K562 (cell line): ENCODE results near the gene GLMP. TPM values are rescaled to one million over a fixed set of nuclear protein-coding genes. Genes with fewer than 3 reads are reported as not detected.

Experiments
- ATAC-seq: fragments of 200-7000 bp; cut with Tn5 transposase; 3 replicates; pipeline ENCODE4 v1.9.1; 2020; ENCODE audit warnings: moderate library complexity
- BruUV-seq: library from RNA; stranded (reverse); fragments of 400-500 nt; replicated peaks from 2 replicates; lab custom pipeline; 2021; lab: Mats Ljungman, UMichigan
- CTCF ChIA-PET: fragments of 300-600 bp; formaldehyde crosslinking; extraction: SDS; loops from one replicate; lab custom pipeline; 2021; ENCODE audit warnings: low intra/inter-chr PET ratio; lab: Yijun Ruan, JAX
- POLR2A ChIA-PET: fragments of 300-600, 350-650 bp; sonication (Branson Sonifier 250); formaldehyde crosslinking; extraction: SDS; loops from one replicate; lab custom pipeline; 2021; ENCODE audit warnings: antibody characterized with exemption, inconsistent platforms; lab: Yijun Ruan, JAX
- DNase-seq, 4 experiments: peaks; one replicate each; pipeline versions ENCODE4 v3.0.0 to v3.0.0-alpha.2; 2011 to 2018; ENCODE audit warnings: low spot score in 3 of 4, mixed read lengths in 3 of 4; ENCODE audit errors: extremely low read depth in 1 of 4
- FAIRE-seq: peaks from 2 replicates; lab custom pipeline; 2011; peaks lifted over from hg19 to GRCh38; lab: Jason Lieb, UNC
- H2AFZ ChIP-seq: 2 replicates; pipeline ENCODE4 v1.6.0; 2011; ENCODE audit warnings: low read depth, low read length, control low read depth, inconsistent platforms
- H3K27ac ChIP-seq: fragments of 200-600 bp; 3 replicates; pipeline ENCODE4 v1.8.0; 2011; ENCODE audit warnings: low read depth, mild to moderate bottlenecking, control low read depth, inconsistent platforms, low read length, moderate library complexity, mixed read lengths; ENCODE audit errors: extremely low read depth
- H3K27me3 ChIP-seq, 2 experiments: fragments of 300-600 bp in 1 of 2; 2 replicates in 1 of 2; 3 replicates in 1 of 2; pipeline versions ENCODE4 v1.6.0 to v1.8.0; 2011; ENCODE audit warnings: inconsistent platforms in 2 of 2, low read length in 2 of 2, mild to moderate bottlenecking in 1 of 2, mixed read lengths in 1 of 2, moderate library complexity in 1 of 2; ENCODE audit not compliant: control insufficient read depth in 2 of 2, insufficient read depth in 2 of 2
- H3K36me3 ChIP-seq: fragments of 300-600 bp; 3 replicates; pipeline ENCODE4 v1.8.0; 2011; ENCODE audit warnings: mild to moderate bottlenecking, low read length, inconsistent platforms; ENCODE audit not compliant: control insufficient read depth, insufficient read depth
- H3K4me1 ChIP-seq, 2 experiments: fragments of 200-600 bp in 1 of 2; replicated peaks in 1 of 2; 2 replicates in 1 of 2; 3 replicates in 1 of 2; pipeline versions ENCODE4 v1.5.1 to v1.8.0; 2011; ENCODE audit warnings: inconsistent platforms in 2 of 2, low read length in 2 of 2, mild to moderate bottlenecking in 1 of 2, mixed read lengths in 1 of 2, moderate library complexity in 1 of 2; ENCODE audit not compliant: control insufficient read depth in 2 of 2, insufficient read depth in 2 of 2
- H3K4me2 ChIP-seq: 2 replicates; pipeline ENCODE4 v1.6.1; 2011; ENCODE audit warnings: low read length, control low read depth, inconsistent platforms, mixed read lengths; ENCODE audit not compliant: insufficient read depth
- H3K4me3 ChIP-seq: fragments of 200-600 bp; sonication (generic), shearing (Covaris generic); 2 replicates; pipeline ENCODE4 v1.5.1; 2016; ENCODE audit warnings: control low read depth, inconsistent platforms
- H3K79me2 ChIP-seq: fragments of 200-600 bp; 3 replicates; pipeline ENCODE4 v1.8.0; 2011; ENCODE audit warnings: low read length, inconsistent platforms; ENCODE audit not compliant: control insufficient read depth, insufficient read depth
- H3K9ac ChIP-seq, 2 experiments: 2 replicates each; pipeline versions ENCODE4 v1.6.0 to v1.6.1; 2011; ENCODE audit warnings: low read depth in 2 of 2, low read length in 2 of 2, control low read depth in 1 of 2, inconsistent platforms in 1 of 2, mild to moderate bottlenecking in 1 of 2, mixed read lengths in 1 of 2; ENCODE audit not compliant: insufficient read depth in 1 of 2
- H3K9me1 ChIP-seq: one replicate; pipeline ENCODE4 v1.6.0; 2011; ENCODE audit warnings: inconsistent platforms, mild to moderate bottlenecking, low read length, moderate library complexity; ENCODE audit not compliant: control insufficient read depth, insufficient read depth
- H3K9me3 ChIP-seq: replicated peaks from 2 replicates; pipeline ENCODE4 v1.5.1; 2011; ENCODE audit warnings: low read depth, low read length, inconsistent platforms; ENCODE audit not compliant: control insufficient read depth, insufficient read depth
- H4K20me1 ChIP-seq: replicated peaks from 2 replicates; pipeline ENCODE4 v1.6.1; 2011; ENCODE audit warnings: low read length, inconsistent platforms, mixed read lengths; ENCODE audit not compliant: control insufficient read depth, insufficient read depth
- CSDE1 ChIP-seq, 2 experiments: fragments of 450-650 bp; IDR thresholded peaks; 2 replicates each; pipeline ENCODE4 v1.6.1; 2016; ENCODE audit warnings: mild to moderate bottlenecking in 1 of 2
- DPF2 ChIP-seq: fragments of 450-650 bp; IDR thresholded peaks from 2 replicates; pipeline ENCODE4 v1.6.1; 2016
- ID3 ChIP-seq, 2 experiments: fragments of 250-450 bp in 1 of 2; fragments of 450-650 bp in 1 of 2; sonication (Bioruptor Pico) in 1 of 2; IDR thresholded peaks; 2 replicates each; pipeline versions ENCODE4 v1.6.1 to v1.8.0; 2016 to 2021; ENCODE audit warnings: mild to moderate bottlenecking in 2 of 2, moderate library complexity in 2 of 2, missing compliant biosample characterization in 1 of 2, missing genetic modification characterization in 1 of 2
- ILK ChIP-seq: fragments of 450-650 bp; IDR thresholded peaks from 2 replicates; pipeline ENCODE4 v1.6.1; 2016; ENCODE audit warnings: missing genetic modification characterization, low read depth, mild to moderate bottlenecking, missing compliant biosample characterization, moderate library complexity, borderline replicate concordance
- KLF10 ChIP-seq: fragments of 250-450 bp; sonication (Bioruptor Pico); IDR thresholded peaks from 2 replicates; pipeline ENCODE4 v1.6.1; 2021; ENCODE audit warnings: matching md5 sums
- KLF6 ChIP-seq: fragments of 250-450 bp; sonication (Bioruptor Pico); IDR thresholded peaks from 2 replicates; pipeline ENCODE4 v1.4.0; 2020; ENCODE audit warnings: mild to moderate bottlenecking, moderate library complexity, borderline replicate concordance
- MLLT1 ChIP-seq, 2 experiments: fragments of 450-650 bp; IDR thresholded peaks; 2 replicates each; pipeline ENCODE4 v1.6.1; 2016
- POLR2G ChIP-seq: fragments of 200-400 bp; formaldehyde crosslinking; IDR thresholded peaks from 2 replicates; pipeline ENCODE4 v1.6.1; 2017; ENCODE audit warnings: low read depth, mild to moderate bottlenecking, antibody characterized with exemption, low read length, moderate library complexity
- RERE ChIP-seq: sonication (generic); formaldehyde crosslinking; IDR thresholded peaks from 2 replicates; pipeline ENCODE4 v1.8.0; 2023; ENCODE audit warnings: missing genetic modification reagents, mild to moderate bottlenecking, borderline replicate concordance
- SMARCB1 ChIP-seq: IDR thresholded peaks from 2 replicates; pipeline ENCODE4 v1.6.1; 2011; ENCODE audit warnings: improper control_type of control experiment, low read depth; ENCODE audit not compliant: insufficient read length
- TGIF2 ChIP-seq: sonication (generic); formaldehyde crosslinking; IDR thresholded peaks from 2 replicates; pipeline ENCODE4 v1.8.1; 2022; ENCODE audit warnings: mild to moderate bottlenecking, missing genetic modification reagents, moderate library complexity
- THRAP3 ChIP-seq: fragments of 450-650 bp; IDR thresholded peaks from 2 replicates; pipeline ENCODE4 v1.6.1; 2016; ENCODE audit warnings: mild to moderate bottlenecking, inconsistent platforms, borderline replicate concordance
- U2AF1 ChIP-seq: fragments of 200-400 bp; formaldehyde crosslinking; optimal IDR thresholded peaks from 2 replicates; pipeline ENCODE3; 2017; ENCODE audit warnings: mild to moderate bottlenecking, low read depth, low read length, moderate library complexity
- ZNF445 ChIP-seq: fragments of 250-450 bp; sonication (Bioruptor Pico); IDR thresholded peaks from 2 replicates; pipeline ENCODE4 v1.4.0; 2020; ENCODE audit warnings: low read depth, mild to moderate bottlenecking, moderate library complexity
- WGBS: fragments of 100-300 bp; shearing (Covaris generic); methylation state at CpG from one replicate; pipeline ENCODE4 v1.1.6; 2016; ENCODE audit warnings: low coverage, mixed read lengths; ENCODE audit not compliant: insufficient coverage; ENCODE audit errors: missing lambda C conversion rate; 5-methylcytosine and 5-hydroxymethylcytosine counted together
- in situ Hi-C: fragments of 300-500 bp; cut with MboI; formaldehyde crosslinking; loops from 4 replicates; pipeline ENCODE4 v1.15.0; 2018; ENCODE audit warnings: inconsistent platforms, mixed read lengths
- intact Hi-C: fragments of 100-400 bp; cut with micrococcal nuclease; formaldehyde crosslinking; loops from 2 replicates; pipeline ENCODE4 v1.14.2; 2022
- polyA plus RNA-seq, 8 experiments: library from polyadenylated mRNA; depleted of rRNA in 4 of 8; stranded (reverse) in 5 of 8; unstranded in 3 of 8; fragments of >200 nt; fragmentation: Nextera tagmentation in 2 of 8; fragmentation: Illumina TruSeq in 1 of 8; extraction: Ambion mirVana in 2 of 8; extraction: Trizol in 1 of 8; gene quantifications; 2 replicates each; pipeline versions ENCODE4 v1.2.1 to v1.2.3, GENCODE V29; 2011 to 2014; ENCODE audit warnings: inconsistent platforms in 1 of 8, missing spikeins in 1 of 8
- total RNA-seq, 7 experiments: library from RNA; depleted of rRNA in 6 of 7; stranded (reverse); fragments of >200 nt in 6 of 7; fragmentation: Illumina TruSeq in 2 of 7; extraction: Trizol in 2 of 7; gene quantifications; 2 replicates each; pipeline versions ENCODE4 v1.2.1 to v1.2.3, GENCODE V29; 2011 to 2021; ENCODE audit warnings: low replicate concordance in 1 of 7

The GLMP gene
- total and polyA plus RNA-seq, 9 of the 15 experiments (the other 6 are each of a cell fraction or from before 2014, with no cell fraction given), result 8.3 to 28.2 (median 22.4) TPM

- H3K9me1 ChIP-seq, result peaks cover 3% of the 10 kb centered on the region
- no peaks in the 10 kb centered on the region for H3K27me3 ChIP-seq
- DNase-seq, result no peak
- no peaks in the 10 kb centered on the region for H3K79me2 ChIP-seq
- in situ Hi-C loops, result no loop called here
- H3K27ac ChIP-seq, result no peak overlapping the region
- H3K4me3 ChIP-seq, result no peak overlapping the region
- peaks cover 0 to 56% of the 10 kb centered on the region in 2 experiments; a peak in 3 of 5 replicates for H3K4me1 ChIP-seq
- no peaks in the 10 kb centered on the region for H3K9me3 ChIP-seq
- WGBS, result 80% methylated on average over 46 of the region's 69 CpGs
- ATAC-seq, result no peak
- intact Hi-C loops, result no loop called here
- no TSS peak for BruUV-seq
- POLR2A ChIA-PET, result interaction anchor here (0.8 to 2.1 kb wide), 7 partner anchors 9 to 293 kb away, joined by 3 to 7 read pairs (median 3); partner anchors contain the start of gene PMF1
- no peaks in the 10 kb centered on the region; the same call in 1 of the 2 replicates for H4K20me1 ChIP-seq
- peak overlapping the region in 1 of 2 experiments; percentile 50; a peak in 2 of 4 replicates for H3K9ac ChIP-seq
- CTCF ChIA-PET, result no interaction called here
- FAIRE-seq, result no peak
- no peak overlapping the region for H3K4me2 ChIP-seq
- peaks cover 17% of the 10 kb centered on the region; the same call in 1 of the 3 replicates for H3K36me3 ChIP-seq
- H2AFZ ChIP-seq, result no peak overlapping the region
- TF ChIP-seq ZNF445, result no peak
- TF ChIP-seq KLF10, result no peak
- no peak for TF ChIP-seq U2AF1
- no peak for TF ChIP-seq TGIF2 (CRISPR knock-in tag)
- peak; percentile 64 for TF ChIP-seq POLR2G
- no peak for TF ChIP-seq RERE
- no peak for TF ChIP-seq THRAP3
- no peak for TF ChIP-seq DPF2
- no peak for TF ChIP-seq ILK (tag)
- TF ChIP-seq ID3 (CRISPR knock-in tag; IDR thresholded peaks at IDR 0.05), result no peak
- TF ChIP-seq ID3 (tag; IDR thresholded peaks at IDR 0.05), result no peak
- no peak for TF ChIP-seq SMARCB1
- no peak for TF ChIP-seq KLF6 (CRISPR knock-in tag)
- no peak for TF ChIP-seq CSDE1 (IDR thresholded peaks at IDR 0.05)
- TF ChIP-seq MLLT1 (IDR thresholded peaks at IDR 0.05), result no peak
Observed at GRCh38 chr1:156245451-156246232, 49.8 kb downstream of the GLMP start.
